ENCODE measurements around the gene TRPV5.

DNA sequence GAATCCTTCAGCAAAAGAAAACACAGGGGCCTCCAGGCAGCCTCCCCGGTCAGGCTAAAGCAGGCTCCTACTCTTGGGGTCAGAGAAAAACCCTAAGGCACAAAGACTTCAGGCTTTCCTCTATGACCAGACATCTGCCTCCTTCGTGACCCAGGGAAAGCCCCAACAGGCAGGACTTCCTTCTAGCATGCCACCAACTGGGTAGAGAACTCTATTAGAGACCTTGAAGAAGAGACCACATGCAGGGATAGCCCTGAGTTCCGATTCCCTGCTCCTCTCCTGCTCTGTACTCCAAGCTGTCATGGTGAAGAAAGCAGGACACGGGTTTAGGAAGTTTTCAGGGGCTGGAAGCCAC lies 49.3 kb downstream of the TRPV5 start:
- TF ChIP-seq, protein P1, sequence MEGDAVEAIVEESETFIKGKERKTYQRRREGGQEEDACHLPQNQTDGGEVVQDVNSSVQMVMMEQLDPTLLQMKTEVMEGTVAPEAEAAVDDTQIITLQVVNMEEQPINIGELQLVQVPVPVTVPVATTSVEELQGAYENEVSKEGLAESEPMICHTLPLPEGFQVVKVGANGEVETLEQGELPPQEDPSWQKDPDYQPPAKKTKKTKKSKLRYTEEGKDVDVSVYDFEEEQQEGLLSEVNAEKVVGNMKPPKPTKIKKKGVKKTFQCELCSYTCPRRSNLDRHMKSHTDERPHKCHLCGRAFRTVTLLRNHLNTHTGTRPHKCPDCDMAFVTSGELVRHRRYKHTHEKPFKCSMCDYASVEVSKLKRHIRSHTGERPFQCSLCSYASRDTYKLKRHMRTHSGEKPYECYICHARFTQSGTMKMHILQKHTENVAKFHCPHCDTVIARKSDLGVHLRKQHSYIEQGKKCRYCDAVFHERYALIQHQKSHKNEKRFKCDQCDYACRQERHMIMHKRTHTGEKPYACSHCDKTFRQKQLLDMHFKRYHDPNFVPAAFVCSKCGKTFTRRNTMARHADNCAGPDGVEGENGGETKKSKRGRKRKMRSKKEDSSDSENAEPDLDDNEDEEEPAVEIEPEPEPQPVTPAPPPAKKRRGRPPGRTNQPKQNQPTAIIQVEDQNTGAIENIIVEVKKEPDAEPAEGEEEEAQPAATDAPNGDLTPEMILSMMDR (IDR thresholded peaks at IDR 0.05; ENCODE audit: low read depth, low read length, poor library complexity, severe bottlenecking): no peak
- no peak for TF ChIP-seq EZH2phosphoT487 (IDR thresholded peaks at IDR 0.05; ENCODE audit: borderline replicate concordance, low read length)
